Progenitor cell of endocrine pancreas (in vitro differentiated cells): ENCODE measurements around the gene GGT6. TPM values are rescaled to one million over a fixed set of nuclear protein-coding genes. Genes with fewer than 3 reads are reported as not detected.

Experiments
- DNase-seq: peaks from one replicate; pipeline ENCODE4 v3.0.0; 2021; ENCODE audit warnings: low spot score; ENCODE audit not compliant: unreplicated experiment
- H3K27ac Mint-ChIP-seq: 2 replicates; pipeline ENCODE4 v1.8.0; 2021; ENCODE audit warnings: mild to moderate bottlenecking, moderate library complexity, mixed read lengths
- H3K27me3 Mint-ChIP-seq: 2 replicates; pipeline ENCODE4 v1.8.0; 2021; ENCODE audit warnings: mixed read lengths
- H3K36me3 Mint-ChIP-seq: 2 replicates; pipeline ENCODE4 v1.8.0; 2022; ENCODE audit warnings: mixed read lengths; ENCODE audit not compliant: insufficient read depth
- H3K4me1 Mint-ChIP-seq: 2 replicates; pipeline ENCODE4 v1.8.0; 2021; ENCODE audit warnings: low read depth, mixed read lengths
- H3K4me3 Mint-ChIP-seq: 2 replicates; pipeline ENCODE4 v1.8.0; 2021; ENCODE audit warnings: low read depth, mild to moderate bottlenecking, moderate library complexity, mixed read lengths
- H3K9me3 Mint-ChIP-seq: 2 replicates; pipeline ENCODE4 v1.8.0; 2021; ENCODE audit warnings: low read depth, mixed read lengths
- total RNA-seq: library from RNA; stranded (reverse); gene quantifications from 2 replicates; pipeline ENCODE4 v1.2.1, GENCODE V29; 2021
- TF ChIP-seq, protein P1 (sequence below): fragments of 200-600 bp; sonication (generic); IDR thresholded peaks from one replicate; pipeline ENCODE4 v1.5.0; 2021; ENCODE audit warnings: antibody characterized with exemption, mild to moderate bottlenecking; ENCODE audit not compliant: unreplicated experiment

The GGT6 gene
- total RNA-seq, 1 donor from 2014 or later: not detected

DNA sequence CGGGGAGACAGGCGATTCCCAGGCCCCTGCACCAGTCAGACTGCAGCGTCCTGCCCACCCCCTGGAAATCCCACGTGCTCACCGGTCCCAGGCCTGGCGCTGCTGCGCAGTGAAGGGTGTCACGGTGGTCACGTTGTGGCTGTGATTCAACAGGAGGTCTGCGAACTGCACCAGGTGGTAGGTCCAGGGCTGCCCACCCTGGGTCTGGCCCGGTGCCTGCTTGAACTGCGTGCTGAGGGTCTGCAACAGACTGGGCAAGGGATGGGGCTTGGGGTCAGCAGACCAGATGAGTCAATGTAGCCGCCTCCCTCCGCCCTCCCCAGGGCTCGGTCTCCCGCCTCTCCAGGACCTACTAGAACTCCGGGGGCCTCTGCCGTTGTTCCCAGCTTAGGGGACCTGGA is 12.3 kb downstream of the GGT6 start:
- Mint-ChIP-seq H3K36me3 (peaks cover 2% of the 10 kb centered on the region), H3K4me1 (no peaks in the 10 kb centered on the region), H3K27ac (no peak overlapping the region), H3K4me3 (no peak overlapping the region), H3K9me3 (no peaks in the 10 kb centered on the region), H3K27me3 (no peaks in the 10 kb centered on the region)
- no peak for DNase-seq
- TF ChIP-seq, protein P1, sequence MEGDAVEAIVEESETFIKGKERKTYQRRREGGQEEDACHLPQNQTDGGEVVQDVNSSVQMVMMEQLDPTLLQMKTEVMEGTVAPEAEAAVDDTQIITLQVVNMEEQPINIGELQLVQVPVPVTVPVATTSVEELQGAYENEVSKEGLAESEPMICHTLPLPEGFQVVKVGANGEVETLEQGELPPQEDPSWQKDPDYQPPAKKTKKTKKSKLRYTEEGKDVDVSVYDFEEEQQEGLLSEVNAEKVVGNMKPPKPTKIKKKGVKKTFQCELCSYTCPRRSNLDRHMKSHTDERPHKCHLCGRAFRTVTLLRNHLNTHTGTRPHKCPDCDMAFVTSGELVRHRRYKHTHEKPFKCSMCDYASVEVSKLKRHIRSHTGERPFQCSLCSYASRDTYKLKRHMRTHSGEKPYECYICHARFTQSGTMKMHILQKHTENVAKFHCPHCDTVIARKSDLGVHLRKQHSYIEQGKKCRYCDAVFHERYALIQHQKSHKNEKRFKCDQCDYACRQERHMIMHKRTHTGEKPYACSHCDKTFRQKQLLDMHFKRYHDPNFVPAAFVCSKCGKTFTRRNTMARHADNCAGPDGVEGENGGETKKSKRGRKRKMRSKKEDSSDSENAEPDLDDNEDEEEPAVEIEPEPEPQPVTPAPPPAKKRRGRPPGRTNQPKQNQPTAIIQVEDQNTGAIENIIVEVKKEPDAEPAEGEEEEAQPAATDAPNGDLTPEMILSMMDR: no peak

DNA sequence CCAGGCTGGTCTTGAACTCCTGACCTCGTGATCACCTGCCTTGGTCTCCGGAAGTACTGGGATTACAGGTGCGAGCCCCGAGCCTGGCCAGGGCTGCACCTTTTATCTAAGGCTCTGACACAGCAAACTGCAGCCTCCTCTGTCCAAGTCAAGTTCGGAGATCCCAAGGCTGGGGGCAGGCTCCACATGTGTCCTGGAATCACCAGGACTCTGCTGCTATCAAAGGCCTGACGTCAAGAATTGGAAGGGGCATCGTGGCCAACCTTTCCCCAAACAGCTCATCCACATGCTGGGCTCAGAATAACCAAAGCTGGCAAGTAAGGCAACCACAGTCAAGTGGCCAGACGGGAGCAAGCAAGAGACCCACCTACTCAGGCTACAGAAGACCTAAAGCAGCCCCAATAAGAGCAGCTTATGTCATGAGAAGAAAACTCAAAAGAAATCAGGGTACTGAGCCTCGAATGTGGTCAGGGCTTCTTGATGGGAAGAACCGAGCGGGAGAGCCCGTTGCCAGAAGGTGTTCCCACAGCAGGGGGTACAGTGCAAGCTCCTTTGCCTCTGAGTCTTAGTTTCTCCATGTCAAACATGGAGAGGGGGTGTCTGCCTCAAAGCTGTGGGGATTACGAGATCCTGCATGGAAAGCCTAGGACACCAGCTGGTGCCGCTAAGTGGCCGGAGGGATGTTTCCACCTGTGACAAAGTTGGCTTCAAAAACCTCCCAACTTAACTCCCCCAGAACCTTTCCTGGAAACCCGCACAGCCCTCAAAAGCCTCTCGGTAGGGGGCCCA is 13.1 kb downstream of the GGT6 start:
- Mint-ChIP-seq H3K27ac (no peak overlapping the region), H3K27me3 (no peaks in the 10 kb centered on the region), H3K36me3 (peaks cover 2% of the 10 kb centered on the region), H3K4me3 (no peak overlapping the region), H3K9me3 (no peaks in the 10 kb centered on the region), H3K4me1 (no peaks in the 10 kb centered on the region)
- no peak for DNase-seq
- TF ChIP-seq, protein P1: no peak

DNA sequence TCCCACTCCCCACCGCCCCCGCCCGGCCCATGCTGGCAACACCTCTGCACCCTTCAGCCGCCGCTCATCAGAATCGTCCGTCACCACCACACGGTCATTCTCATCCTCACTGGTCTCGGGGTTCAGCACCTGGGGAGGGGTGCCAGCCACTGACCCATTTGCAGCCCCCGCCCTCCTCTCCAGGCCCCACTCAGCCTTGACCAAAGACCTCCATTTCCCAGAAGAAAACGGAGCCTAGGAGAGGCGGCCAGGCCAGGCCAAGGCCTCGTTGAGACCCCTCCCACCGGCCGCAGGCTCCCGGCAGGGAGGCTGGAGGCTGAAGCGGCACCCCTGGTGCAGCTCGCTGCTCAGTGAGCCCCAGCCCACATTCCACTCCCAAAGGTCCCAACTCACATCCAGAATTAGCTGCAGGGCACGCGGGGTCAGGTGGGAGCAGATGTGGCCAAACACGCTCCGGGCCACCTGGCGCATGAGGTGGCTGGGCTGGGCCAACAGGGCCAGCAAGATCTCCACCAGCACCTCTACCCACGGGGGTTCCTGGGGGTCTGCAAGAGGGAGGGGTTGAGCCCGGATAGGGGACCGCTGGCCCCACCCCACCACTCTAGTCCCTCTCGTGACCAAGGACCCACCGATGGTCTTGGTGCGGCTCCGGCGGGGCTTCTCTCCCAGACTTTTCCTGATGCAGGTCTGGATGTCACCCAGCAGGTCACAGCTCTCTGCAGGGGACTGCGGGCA is 15.0 kb downstream of the GGT6 start:
- Mint-ChIP-seq H3K9me3 (no peaks in the 10 kb centered on the region), H3K27me3 (no peaks in the 10 kb centered on the region), H3K27ac (no peak overlapping the region), H3K4me1 (no peaks in the 10 kb centered on the region), H3K36me3 (peaks cover 1% of the 10 kb centered on the region), H3K4me3 (no peak overlapping the region)
- DNase-seq: no peak
- TF ChIP-seq, protein P1: no peak

DNA sequence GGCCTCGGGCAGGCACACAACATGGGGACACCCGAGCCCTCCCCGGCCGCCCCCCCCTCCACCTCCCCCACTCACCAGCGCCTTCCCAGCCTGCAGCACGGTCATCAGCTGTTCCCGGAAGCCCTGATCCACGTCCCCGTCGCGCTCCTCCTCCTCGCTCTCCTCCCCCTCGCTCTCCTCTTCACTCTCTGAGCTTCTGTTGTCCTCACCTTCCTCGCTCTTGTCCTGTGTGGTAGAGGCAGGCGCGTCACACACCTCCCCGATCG is 15.5 kb downstream of the GGT6 start:
- H3K9me3 Mint-ChIP-seq: no peaks in the 10 kb centered on the region
- no peak overlapping the region for H3K4me3 Mint-ChIP-seq
- H3K36me3 Mint-ChIP-seq: peaks cover 1% of the 10 kb centered on the region
- TF ChIP-seq, protein P1: no peak
- DNase-seq: no peak
- no peaks in the 10 kb centered on the region for H3K27me3 Mint-ChIP-seq
- H3K27ac Mint-ChIP-seq: no peak overlapping the region
- no peaks in the 10 kb centered on the region for H3K4me1 Mint-ChIP-seq

DNA sequence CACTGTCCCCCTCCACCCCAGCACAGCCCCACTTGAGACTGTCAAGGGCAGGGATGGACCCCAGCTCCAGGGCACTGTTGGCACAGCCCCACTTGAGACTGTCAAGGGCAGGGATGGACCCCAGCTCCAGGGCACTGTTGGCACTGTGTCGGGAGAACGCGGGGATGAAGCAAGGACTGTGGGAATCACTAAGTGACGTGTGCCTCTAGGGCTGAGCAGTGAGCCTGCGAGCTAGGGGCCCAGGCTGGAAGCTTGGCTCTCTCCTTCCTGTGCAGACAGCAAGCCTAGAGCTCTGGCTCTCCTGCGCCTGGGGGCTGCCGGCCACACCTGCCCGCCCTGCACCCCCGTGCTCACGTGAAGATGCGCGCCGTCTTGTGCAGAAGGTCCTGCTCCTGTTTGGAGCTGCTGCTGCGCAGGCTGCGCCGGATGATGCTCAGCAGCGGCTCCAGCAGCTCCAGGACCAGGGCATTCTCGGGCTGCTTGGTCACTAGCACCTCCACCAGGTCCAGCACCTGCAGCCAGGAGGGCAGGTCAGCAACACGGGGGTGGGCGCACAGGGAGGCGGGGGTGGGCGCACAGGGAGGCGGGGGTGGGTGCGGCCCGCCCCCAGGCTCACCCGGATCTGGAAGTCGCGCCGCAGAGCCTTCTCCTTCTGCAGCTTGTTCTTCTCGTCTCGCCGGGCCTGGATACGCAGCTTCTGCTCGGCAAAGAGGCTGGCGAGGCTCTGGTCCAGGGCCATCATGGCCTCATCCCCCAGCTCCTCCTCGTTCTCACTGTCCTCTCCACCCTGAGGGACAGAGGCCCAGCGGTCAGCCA is 16.0 kb downstream of the GGT6 start:
- Mint-ChIP-seq H3K27me3 (no peaks in the 10 kb centered on the region), H3K9me3 (no peaks in the 10 kb centered on the region), H3K4me3 (no peak overlapping the region), H3K4me1 (no peaks in the 10 kb centered on the region), H3K36me3 (peaks cover 3% of the 10 kb centered on the region), H3K27ac (no peak overlapping the region)
- TF ChIP-seq, protein P1: no peak
- DNase-seq: no peak
